HEK293 (cell line): Measurements from ENCODE around the gene SHISAL1.

Source experiments
- CTCF ChIP-seq: fragments of 450-650 bp; formaldehyde crosslinking; IDR thresholded peaks from 2 replicates; pipeline ENCODE4 v1.5.1; 2016; ENCODE audit warnings: missing biosample characterization, missing genetic modification characterization
- KLF8 ChIP-seq: fragments of 450-650 bp; formaldehyde crosslinking; IDR thresholded peaks from 2 replicates; pipeline ENCODE4 v1.5.1; 2016; ENCODE audit warnings: missing biosample characterization, missing genetic modification characterization
- ZNF792 ChIP-seq: fragments of 450-650 bp; formaldehyde crosslinking; IDR thresholded peaks from 2 replicates; pipeline ENCODE4 v1.5.1; 2016; ENCODE audit warnings: missing biosample characterization, missing genetic modification characterization

DNA sequence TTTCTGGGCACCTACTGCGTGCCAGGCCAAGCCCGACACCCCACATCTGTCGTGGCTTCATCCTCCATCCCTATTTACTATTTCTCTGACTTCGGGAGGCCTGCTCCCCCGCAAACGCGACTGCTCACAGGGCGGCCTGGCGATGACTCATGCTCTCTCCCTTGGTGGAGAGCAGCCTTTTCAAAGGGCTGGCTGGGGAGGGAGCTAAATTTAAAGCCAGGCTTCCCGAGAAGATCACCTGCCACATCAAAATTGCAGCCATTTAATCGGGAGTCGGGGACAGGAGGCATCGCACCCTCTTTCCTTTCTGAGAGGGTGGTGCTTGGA, 24.9 kb upstream of the SHISAL1 start:
- TF ChIP-seq ZNF792 (tag by site-specific recombination) = no peak
- no peak for TF ChIP-seq CTCF (tag by site-specific recombination)
- TF ChIP-seq KLF8 (tag by site-specific recombination) = no peak
